Measurements from ENCODE around the gene LAMB3.

- TF ChIP-seq JUND (IDR thresholded peaks at IDR 0.05) (no peak), CTCF (IDR thresholded peaks at IDR 0.05 in 2 of 3, conservative IDR thresholded peaks at IDR 0.05 in 1 of 3; ENCODE audit: borderline replicate concordance in 1 of 3, insufficient read depth in 1 of 3, low read depth in 2 of 3, low read length in 2 of 3) (no peak), POLR2A (IDR thresholded peaks at IDR 0.05; ENCODE audit: borderline replicate concordance, extremely low read depth, insufficient read depth, insufficient read length) (no peak), TCF7L2 (IDR thresholded peaks at IDR 0.05; ENCODE audit: borderline replicate concordance, extremely low read depth, insufficient read depth, insufficient read length) (no peak), SRF (IDR thresholded peaks at IDR 0.05; ENCODE audit: low read depth) (no peak), EZH2phosphoT487 (IDR thresholded peaks at IDR 0.05; ENCODE audit: borderline replicate concordance) (no peak), EZH2 (IDR thresholded peaks at IDR 0.05) (no peak), SP1 (IDR thresholded peaks at IDR 0.05; ENCODE audit: low read depth) (no peak), ZNF274 (IDR thresholded peaks at IDR 0.05; ENCODE audit: low read depth, low read length) (no peak)
- TF ChIP-seq, protein P1, sequence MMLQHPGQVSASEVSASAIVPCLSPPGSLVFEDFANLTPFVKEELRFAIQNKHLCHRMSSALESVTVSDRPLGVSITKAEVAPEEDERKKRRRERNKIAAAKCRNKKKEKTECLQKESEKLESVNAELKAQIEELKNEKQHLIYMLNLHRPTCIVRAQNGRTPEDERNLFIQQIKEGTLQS (IDR thresholded peaks at IDR 0.05): no peak
Measured at GRCh38 chr1:209603877-209604276, 48.3 kb downstream of the LAMB3 start.
